Fibroblast of pulmonary artery (primary cell): ENCODE data around the gene CCSER1.

ENCODE experiments used
- DNase-seq: peaks from one replicate; pipeline ENCODE4 v3.0.0-alpha.2; 2010; ENCODE audit warnings: low read depth
- H3K4me3 ChIP-seq: replicated peaks from 2 replicates; pipeline ENCODE4 v1.5.1; 2011; ENCODE audit warnings: low read depth, mild to moderate bottlenecking, control low read depth, low read length, moderate library complexity
- TF ChIP-seq, protein P1 (sequence below): IDR thresholded peaks from 2 replicates; pipeline ENCODE4 v1.5.1; 2011; ENCODE audit warnings: mild to moderate bottlenecking, control low read depth, low read length, inconsistent platforms; ENCODE audit errors: missing control alignments

Gene CCSER1

DNA sequence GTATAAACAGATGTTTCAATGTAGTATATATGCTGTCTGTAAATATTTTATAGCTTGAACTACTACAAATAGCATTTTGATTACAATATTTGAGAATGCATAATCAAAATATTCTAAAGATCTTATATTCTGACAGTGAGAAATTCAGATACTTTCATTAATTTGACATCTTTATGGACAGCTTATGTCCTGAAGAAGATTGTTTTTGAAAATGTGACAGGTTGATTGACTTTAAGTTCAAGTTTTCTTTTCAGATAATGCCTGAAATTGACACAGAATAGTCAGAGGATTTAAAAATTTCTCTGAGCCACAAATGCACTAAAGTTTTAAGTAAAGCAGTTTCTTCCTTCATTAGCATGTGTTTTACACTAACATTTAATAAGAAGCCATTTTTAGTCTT is 799.8 kb downstream of the CCSER1 start:
- H3K4me3 ChIP-seq = no peak overlapping the region

GRCh38 chr4:90943311-90943710 is 816.1 kb downstream of the CCSER1 start:
- no peak for DNase-seq
- H3K4me3 ChIP-seq = no peak overlapping the region
- TF ChIP-seq, protein P1, sequence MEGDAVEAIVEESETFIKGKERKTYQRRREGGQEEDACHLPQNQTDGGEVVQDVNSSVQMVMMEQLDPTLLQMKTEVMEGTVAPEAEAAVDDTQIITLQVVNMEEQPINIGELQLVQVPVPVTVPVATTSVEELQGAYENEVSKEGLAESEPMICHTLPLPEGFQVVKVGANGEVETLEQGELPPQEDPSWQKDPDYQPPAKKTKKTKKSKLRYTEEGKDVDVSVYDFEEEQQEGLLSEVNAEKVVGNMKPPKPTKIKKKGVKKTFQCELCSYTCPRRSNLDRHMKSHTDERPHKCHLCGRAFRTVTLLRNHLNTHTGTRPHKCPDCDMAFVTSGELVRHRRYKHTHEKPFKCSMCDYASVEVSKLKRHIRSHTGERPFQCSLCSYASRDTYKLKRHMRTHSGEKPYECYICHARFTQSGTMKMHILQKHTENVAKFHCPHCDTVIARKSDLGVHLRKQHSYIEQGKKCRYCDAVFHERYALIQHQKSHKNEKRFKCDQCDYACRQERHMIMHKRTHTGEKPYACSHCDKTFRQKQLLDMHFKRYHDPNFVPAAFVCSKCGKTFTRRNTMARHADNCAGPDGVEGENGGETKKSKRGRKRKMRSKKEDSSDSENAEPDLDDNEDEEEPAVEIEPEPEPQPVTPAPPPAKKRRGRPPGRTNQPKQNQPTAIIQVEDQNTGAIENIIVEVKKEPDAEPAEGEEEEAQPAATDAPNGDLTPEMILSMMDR = no peak

More for the DNA sequence above, 799.8 kb downstream of the CCSER1 start:
- TF ChIP-seq, protein P1 = no peak
- no peak for DNase-seq

GRCh38 chr4:90946945-90947344 is 819.8 kb downstream of the CCSER1 start:
- TF ChIP-seq, protein P1 = no peak
- DNase-seq = no peak
- H3K4me3 ChIP-seq = no peak overlapping the region

DNA sequence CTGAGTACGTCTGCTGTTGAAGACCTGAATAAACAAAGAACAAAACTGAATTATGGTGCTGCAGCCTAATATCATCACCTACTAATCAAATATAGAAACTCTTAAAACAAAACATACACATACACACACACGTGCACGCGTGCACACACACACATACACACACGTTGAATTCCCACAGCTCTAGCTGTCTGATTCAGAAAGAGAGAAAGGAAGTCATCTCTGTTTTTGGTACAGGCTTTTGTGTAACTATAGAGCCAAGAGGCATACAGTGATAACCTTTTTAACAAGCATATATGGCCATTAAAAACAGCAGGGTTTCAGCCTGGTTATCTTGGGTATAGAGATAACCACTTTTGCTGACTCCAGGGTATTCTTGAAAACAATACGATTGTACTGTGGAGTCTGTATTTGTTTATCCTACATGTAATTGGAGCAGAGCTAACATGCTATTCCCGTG is 823.2 kb downstream of the CCSER1 start:
- DNase-seq = peak; percentile 13
- no peak overlapping the region for H3K4me3 ChIP-seq
- TF ChIP-seq, protein P1 = no peak

GRCh38 chr4:90951037-90951436 is 823.8 kb downstream of the CCSER1 start:
- TF ChIP-seq, protein P1 = no peak
- H3K4me3 ChIP-seq = no peak overlapping the region
- peak; percentile 80 for DNase-seq

DNA sequence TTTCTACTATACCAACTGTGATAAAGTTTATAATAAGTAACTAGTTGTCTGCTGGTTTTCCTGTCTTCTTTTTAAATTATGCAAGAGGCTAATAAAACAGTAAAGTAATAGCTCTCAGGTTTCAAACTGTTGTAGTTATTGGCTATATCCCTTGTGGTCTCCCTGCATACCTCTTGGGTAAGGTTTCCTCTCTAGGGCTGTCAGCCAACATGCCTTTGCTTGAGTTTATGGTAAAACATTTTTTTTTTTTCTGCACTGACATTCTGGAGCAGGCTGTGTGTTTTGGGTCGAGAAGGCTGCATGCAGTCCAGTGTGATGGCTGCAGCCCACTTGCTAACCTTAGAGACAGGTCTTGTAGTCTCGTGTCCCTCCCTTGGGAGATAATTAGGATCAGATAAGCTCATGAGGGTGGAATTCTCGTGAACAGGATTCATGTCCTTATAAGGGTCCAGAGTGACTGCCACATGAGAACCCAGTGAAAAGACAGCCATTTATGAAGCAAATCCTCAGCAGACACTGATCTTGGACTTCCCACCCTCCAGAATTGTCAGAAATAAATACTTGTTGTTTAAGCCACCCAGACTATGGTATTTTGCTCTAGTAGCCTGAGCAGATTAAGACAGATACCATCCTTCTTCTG is 831.2 kb downstream of the CCSER1 start:
- TF ChIP-seq, protein P1 = no peak
- no peak overlapping the region for H3K4me3 ChIP-seq
- DNase-seq = peak; percentile 72

GRCh38 chr4:90960433-90960832 is 833.2 kb downstream of the CCSER1 start:
- DNase-seq = no peak
- TF ChIP-seq, protein P1 = no peak

More at GRCh38 chr4:90960433-90960832, 833.2 kb downstream of the CCSER1 start:
- no peak overlapping the region for H3K4me3 ChIP-seq
